Measurements from ENCODE around the gene ALPL. TPM values are rescaled to one million over a fixed set of nuclear protein-coding genes. Genes with fewer than 3 reads are reported as not detected.
"Not testable (repeated sequence)": the region's sequence is repeated elsewhere in the genome, so short reads cannot be mapped to it uniquely, and the experiment has no call there.

ALPL gene
- total RNA-seq, 1 experiment from 2014 or later, result 0.31 TPM

DNA sequence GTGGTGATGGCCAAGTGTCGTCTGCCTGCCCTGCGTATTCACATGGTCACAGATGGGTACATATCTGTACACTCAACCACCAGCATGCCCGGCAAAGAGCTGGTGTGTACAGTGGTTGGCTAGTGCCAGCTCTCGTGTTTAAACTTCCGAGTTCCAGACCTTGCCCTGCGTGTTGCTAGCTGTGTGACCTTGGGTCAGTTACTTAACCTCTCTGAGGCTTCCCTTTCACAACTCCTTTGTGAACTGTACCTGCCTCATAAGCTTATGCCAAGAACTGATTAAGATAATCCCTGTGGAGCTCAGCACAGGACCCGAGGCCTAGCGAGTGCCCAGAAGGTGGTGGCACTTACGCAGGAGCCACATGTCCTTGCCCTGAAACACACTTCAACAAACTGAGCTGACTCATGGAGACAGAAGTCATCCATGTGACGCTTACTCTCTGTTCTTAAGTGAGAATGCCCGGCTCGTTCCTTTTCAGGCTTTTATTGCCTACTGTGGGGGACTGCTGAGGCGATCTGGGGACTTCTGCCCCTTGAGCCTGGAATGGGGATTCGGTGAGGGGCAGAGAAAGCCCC is 55.4 kb downstream of the ALPL start:
- Mint-ChIP-seq H3K27me3 (ENCODE audit: unreplicated experiment) (peaks cover 32% of the 10 kb centered on the region), H3K4me1 (ENCODE audit: low read depth, unreplicated experiment) (no peaks in the 10 kb centered on the region), H3K27ac (ENCODE audit: unreplicated experiment) (no peak overlapping the region), H3K36me3 (ENCODE audit: insufficient read depth, unreplicated experiment) (no peaks in the 10 kb centered on the region), H3K4me3 (ENCODE audit: low read depth, unreplicated experiment) (no peak overlapping the region), H3K9me3 (ENCODE audit: low read depth, unreplicated experiment) (no peaks in the 10 kb centered on the region)
- no peak for DNase-seq
- TF ChIP-seq, protein P1, sequence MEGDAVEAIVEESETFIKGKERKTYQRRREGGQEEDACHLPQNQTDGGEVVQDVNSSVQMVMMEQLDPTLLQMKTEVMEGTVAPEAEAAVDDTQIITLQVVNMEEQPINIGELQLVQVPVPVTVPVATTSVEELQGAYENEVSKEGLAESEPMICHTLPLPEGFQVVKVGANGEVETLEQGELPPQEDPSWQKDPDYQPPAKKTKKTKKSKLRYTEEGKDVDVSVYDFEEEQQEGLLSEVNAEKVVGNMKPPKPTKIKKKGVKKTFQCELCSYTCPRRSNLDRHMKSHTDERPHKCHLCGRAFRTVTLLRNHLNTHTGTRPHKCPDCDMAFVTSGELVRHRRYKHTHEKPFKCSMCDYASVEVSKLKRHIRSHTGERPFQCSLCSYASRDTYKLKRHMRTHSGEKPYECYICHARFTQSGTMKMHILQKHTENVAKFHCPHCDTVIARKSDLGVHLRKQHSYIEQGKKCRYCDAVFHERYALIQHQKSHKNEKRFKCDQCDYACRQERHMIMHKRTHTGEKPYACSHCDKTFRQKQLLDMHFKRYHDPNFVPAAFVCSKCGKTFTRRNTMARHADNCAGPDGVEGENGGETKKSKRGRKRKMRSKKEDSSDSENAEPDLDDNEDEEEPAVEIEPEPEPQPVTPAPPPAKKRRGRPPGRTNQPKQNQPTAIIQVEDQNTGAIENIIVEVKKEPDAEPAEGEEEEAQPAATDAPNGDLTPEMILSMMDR (IDR thresholded peaks at IDR 0.05; ENCODE audit: unreplicated experiment), result no peak
- intact Hi-C loops (cut with micrococcal nuclease; ENCODE audit: unreplicated experiment), result no loop called here
- no TSS peak for BruUV-seq (replicated peaks)
- CTCF ChIA-PET, result no interaction called here

DNA sequence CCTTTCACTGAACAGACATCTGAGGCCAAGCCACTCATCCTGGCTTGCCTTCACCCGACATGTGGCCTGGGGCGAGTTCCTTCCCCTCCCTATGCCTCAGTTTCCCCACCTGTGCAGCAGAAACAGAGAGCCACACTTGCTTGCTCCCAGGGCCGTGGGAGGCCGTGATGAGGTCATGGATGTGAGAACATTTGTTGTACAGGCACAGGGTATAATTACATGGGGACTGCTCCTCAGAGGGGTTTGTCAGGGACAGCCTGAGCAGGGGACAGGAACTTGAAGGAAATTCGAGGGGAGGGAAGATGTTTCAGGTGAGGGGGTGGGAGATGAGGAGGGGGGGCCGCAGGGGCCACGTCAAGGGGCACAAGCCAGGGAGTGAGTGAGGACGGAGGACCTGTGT is 56.1 kb downstream of the ALPL start:
- Mint-ChIP-seq H3K27ac (ENCODE audit: unreplicated experiment) (no peak overlapping the region), H3K4me3 (ENCODE audit: low read depth, unreplicated experiment) (no peak overlapping the region), H3K36me3 (ENCODE audit: insufficient read depth, unreplicated experiment) (no peaks in the 10 kb centered on the region), H3K27me3 (ENCODE audit: unreplicated experiment) (peaks cover 25% of the 10 kb centered on the region), H3K9me3 (ENCODE audit: low read depth, unreplicated experiment) (no peaks in the 10 kb centered on the region), H3K4me1 (ENCODE audit: low read depth, unreplicated experiment) (no peaks in the 10 kb centered on the region)
- TF ChIP-seq, protein P1 (IDR thresholded peaks at IDR 0.05; ENCODE audit: unreplicated experiment), result no peak
- CTCF ChIA-PET, result no interaction called here
- no peak for DNase-seq
- BruUV-seq (replicated peaks), result no TSS peak
- intact Hi-C loops (cut with micrococcal nuclease; ENCODE audit: unreplicated experiment), result no loop called here

DNA sequence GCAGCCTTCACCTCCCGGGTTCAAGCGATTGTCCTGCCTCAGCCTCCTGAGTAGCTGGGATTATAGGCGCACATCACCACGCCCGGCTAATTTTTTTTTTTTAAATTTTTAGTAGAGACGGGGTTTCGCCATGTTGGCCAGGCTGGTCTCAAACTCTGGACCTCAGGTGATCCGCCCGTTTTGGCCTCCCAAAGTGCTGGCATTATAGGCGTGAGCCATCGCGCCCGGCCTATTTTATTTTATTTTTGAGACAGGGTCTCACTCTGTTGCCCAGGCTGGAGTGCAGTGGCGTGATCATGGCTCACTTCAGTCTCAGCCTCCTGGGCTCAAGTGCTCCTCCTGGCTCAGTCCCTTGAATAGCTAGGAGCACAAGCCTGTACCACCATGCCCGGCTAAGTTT is 57.1 kb downstream of the ALPL start:
- DNase-seq; H3K36me3 Mint-ChIP-seq (ENCODE audit: insufficient read depth, unreplicated experiment); H3K4me1 Mint-ChIP-seq (ENCODE audit: low read depth, unreplicated experiment); CTCF ChIA-PET; BruUV-seq (replicated peaks); H3K9me3 Mint-ChIP-seq (ENCODE audit: low read depth, unreplicated experiment); H3K27ac Mint-ChIP-seq (ENCODE audit: unreplicated experiment); intact Hi-C loops (cut with micrococcal nuclease; ENCODE audit: unreplicated experiment); H3K4me3 Mint-ChIP-seq (ENCODE audit: low read depth, unreplicated experiment): not testable (repeated sequence)
- H3K27me3 Mint-ChIP-seq (ENCODE audit: unreplicated experiment), result peaks cover 16% of the 10 kb centered on the region

DNA sequence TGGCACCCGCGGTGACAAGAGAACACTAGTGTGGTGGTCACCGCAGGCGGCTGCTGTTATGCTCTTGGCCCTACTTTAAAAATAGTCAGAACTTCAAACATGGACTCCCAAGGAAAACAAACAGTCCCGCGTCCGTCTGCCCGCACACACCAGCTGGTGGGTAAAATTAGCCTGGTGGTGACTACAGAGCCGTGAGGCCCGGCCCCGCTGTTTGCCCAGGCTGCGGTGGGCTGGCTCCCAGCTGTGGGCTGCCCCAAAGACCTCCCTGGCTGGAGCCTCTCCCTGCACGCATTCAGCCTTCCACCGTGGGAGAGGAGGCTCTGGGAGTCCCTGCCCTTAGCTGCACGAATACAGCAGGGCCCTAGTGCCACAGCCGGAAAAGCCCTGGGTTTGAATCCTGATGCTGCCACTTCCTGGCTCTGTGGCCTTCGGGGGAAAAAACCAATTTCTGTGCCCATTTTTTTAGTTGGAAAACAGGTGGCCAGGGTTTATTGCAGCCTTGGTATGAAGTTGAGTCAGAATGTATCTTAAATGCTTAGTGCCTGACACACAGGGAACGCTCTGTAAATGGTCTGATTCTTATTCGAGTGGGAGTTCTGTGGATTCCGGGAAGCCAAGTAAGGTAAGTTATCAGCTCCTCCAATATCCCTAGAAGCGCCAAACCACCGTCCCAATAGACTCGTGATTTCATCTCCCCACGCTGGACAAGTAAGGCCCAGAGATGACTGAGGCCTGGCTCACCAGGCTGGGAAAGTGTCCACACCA is 58.2 kb downstream of the ALPL start:
- H3K27ac Mint-ChIP-seq (ENCODE audit: unreplicated experiment), result no peak overlapping the region
- no peaks in the 10 kb centered on the region for H3K9me3 Mint-ChIP-seq (ENCODE audit: low read depth, unreplicated experiment)
- H3K36me3 Mint-ChIP-seq (ENCODE audit: insufficient read depth, unreplicated experiment), result no peaks in the 10 kb centered on the region
- no peak overlapping the region for H3K4me3 Mint-ChIP-seq (ENCODE audit: low read depth, unreplicated experiment)
- no peak for DNase-seq
- H3K4me1 Mint-ChIP-seq (ENCODE audit: low read depth, unreplicated experiment), result no peaks in the 10 kb centered on the region
- H3K27me3 Mint-ChIP-seq (ENCODE audit: unreplicated experiment), result peaks cover 16% of the 10 kb centered on the region
- intact Hi-C loops (cut with micrococcal nuclease; ENCODE audit: unreplicated experiment), result no loop called here
- TF ChIP-seq, protein P1 (IDR thresholded peaks at IDR 0.05; ENCODE audit: unreplicated experiment), result no peak
- no TSS peak for BruUV-seq (replicated peaks)
- CTCF ChIA-PET, result no interaction called here

All from Calu3 (cell line).